ENCODE measurements around the gene OR1D5.
A peak's percentile ranks its signal among the peaks of the same experiment; 100 is the strongest.
"Not testable (repeated sequence)": the region's sequence is repeated elsewhere in the genome, so short reads cannot be mapped to it uniquely, and the experiment has no call there.

The OR1D5 gene, protein sequence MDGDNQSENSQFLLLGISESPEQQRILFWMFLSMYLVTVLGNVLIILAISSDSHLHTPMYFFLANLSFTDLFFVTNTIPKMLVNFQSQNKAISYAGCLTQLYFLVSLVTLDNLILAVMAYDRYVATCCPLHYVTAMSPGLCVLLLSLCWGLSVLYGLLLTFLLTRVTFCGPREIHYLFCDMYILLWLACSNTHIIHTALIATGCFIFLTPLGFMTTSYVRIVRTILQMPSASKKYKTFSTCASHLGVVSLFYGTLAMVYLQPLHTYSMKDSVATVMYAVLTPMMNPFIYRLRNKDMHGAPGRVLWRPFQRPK

DNA sequence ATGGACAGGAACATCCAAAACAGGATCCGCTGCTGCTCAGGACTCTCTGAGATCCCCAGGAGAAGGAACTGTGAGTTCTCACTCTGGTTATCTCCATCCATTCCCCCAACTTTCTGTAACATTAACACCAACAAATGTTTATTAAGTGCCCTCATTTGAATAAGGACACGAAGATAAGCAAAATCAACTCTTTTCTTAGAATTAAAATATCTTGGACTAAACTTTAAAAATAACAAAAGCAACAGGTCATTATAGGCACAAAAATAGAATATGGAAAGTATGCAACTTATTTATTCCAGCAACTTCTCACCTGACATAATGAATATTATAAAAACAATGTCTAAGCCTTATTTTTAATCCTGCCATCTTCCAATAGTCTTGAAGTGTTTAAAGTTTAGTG is at the start of gene OR1D5:
Gene OR1D5 (minus strand): TSS at position 101 of the 400 bp plus-strand sequence. CDS start 0 bp downstream, at position 101.
- not testable (repeated sequence) for DNase-seq (ENCODE audit: low read depth in 2 of 2)

DNA sequence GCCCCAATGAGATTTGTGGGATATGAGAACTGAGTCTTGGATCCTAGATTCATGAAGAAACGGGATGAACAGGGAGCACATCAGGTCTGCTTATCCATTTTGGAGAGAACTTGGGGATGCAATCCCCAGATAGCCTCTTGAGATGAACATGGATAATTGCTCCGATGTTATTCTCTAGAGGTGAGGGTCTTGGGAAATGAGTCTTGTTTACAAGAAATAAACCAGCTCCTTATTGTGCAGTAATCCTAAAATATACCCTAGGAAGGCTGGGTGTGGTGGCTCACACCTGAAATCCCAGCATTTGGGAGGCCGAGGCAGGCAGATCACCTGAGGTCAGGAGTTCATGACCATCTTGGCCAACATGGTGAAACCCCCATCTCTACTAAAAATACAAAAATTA is 40.9 kb upstream of the OR1D5 start, which contains the start of gene OR1D2:
Gene OR1D2 (minus strand): TSS at position 101 of the 400 bp plus-strand sequence. CDS start 11,426 bp downstream, outside the sequence.
- no peak for DNase-seq (ENCODE audit: low read depth in 2 of 2)

DNA sequence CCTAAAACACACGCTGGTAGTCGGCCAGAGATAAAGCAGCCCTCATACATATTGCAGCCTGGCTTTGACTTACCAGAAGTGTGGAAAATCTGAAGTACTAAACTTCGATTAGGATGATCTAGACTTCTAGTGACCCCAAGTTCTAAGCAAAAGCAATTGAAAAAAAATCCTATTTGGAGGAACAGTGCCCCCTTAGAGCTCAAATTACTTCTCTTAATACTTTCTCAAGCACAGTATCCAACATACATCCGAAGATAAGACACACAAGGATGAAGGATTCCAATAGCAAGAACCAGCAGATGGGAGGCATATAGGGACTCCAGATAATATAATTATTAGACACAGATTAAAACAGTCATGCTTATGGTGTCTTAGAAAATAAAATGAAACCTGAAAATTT is 10.4 kb upstream of the OR1D5 start:
- not testable (repeated sequence) for DNase-seq (ENCODE audit: low read depth in 2 of 2)

DNA sequence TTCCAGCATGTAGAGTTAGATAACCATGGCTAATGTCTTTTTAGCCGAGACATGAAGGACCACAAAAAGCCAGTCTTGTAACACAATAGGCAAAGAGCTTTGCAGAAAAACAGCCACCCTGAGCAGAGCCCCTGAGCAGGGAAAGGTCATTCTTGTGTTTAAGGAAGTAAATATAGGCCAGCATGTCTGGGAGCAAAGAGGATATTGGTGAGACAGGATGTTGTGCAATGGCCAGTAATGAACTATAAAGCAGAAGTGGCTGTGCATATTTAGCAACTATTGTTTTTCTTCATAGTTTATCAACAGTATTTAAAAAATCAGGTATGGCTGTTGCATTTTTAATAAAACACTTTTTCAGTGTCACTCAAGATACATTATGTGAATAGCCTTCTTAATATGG is 1.8 kb upstream of the OR1D5 start:
- not testable (repeated sequence) for DNase-seq (ENCODE audit: low read depth in 2 of 2)

DNA sequence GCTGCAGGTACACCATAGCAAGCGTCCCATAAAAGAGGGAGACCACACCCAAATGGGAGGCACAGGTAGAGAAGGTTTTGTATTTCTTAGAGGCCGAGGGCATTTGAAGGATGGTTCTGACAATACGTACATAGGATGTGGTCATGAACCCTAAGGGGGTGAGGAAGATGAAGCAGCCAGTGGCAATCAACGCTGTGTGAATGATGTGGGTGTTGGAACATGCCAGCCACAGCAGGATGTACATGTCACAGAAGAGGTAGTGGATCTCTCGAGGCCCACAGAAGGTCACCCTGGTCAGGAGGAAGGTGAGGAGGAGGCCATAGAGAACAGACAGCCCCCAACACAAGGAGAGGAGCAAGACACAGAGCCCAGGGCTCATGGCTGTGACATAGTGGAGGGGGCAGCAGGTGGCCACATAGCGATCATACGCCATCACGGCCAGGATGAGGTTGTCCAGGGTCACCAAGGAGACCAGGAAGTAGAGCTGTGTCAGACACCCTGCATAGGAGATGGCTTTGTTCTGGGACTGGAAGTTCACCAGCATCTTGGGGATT is 506 bp downstream of the OR1D5 start:
- not testable (repeated sequence) for DNase-seq (ENCODE audit: low read depth in 2 of 2)

DNA sequence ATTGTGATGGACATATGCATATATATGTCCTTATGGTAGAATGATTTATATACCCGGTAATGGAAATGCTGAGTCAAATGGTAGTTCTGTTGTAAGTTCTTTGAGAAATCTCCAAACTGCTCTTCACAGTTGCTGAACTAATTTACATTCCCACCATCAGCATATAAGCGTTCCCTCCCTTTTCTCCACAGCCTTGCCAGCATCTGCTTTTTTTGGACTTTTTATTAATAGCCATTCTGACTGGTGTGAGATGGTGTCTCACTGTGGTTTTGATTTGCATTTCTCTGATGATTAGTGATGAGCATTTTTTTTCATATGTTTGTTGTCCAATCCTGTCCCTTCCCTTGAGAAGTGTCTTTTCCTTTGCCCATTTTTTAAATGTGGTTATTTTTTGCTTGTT is 8.5 kb downstream of the OR1D5 start:
- not testable (repeated sequence) for DNase-seq (ENCODE audit: low read depth in 2 of 2)

DNA sequence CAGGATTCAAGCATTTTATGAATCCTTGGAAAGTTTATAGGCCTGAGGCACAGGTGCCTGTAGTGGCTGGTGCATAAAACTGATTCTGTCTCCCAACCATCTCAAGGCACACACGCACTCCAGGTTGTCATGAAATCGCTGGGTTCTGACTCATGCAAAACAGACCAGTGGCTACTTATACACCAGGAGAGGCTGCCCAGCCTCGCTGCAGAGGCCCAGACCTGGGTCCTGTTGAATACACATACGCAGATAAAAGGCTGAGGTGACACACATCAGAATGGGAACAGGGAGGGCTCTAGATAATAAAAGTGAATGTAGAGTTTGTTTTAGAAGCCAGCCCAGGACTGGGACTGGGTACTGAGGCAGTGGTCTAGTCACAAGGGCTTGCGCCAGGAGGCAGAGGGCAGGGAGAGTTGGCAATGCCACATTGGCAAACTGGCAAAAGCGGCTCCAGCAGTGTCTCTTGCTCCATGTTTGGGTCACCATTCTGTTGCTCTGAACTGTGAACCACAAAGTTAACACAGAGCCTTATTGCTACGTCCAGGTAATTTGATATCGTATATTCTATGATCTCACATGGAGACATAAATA is 13.6 kb downstream of the OR1D5 start:
- no peak for DNase-seq (ENCODE audit: low read depth in 2 of 2)

DNA sequence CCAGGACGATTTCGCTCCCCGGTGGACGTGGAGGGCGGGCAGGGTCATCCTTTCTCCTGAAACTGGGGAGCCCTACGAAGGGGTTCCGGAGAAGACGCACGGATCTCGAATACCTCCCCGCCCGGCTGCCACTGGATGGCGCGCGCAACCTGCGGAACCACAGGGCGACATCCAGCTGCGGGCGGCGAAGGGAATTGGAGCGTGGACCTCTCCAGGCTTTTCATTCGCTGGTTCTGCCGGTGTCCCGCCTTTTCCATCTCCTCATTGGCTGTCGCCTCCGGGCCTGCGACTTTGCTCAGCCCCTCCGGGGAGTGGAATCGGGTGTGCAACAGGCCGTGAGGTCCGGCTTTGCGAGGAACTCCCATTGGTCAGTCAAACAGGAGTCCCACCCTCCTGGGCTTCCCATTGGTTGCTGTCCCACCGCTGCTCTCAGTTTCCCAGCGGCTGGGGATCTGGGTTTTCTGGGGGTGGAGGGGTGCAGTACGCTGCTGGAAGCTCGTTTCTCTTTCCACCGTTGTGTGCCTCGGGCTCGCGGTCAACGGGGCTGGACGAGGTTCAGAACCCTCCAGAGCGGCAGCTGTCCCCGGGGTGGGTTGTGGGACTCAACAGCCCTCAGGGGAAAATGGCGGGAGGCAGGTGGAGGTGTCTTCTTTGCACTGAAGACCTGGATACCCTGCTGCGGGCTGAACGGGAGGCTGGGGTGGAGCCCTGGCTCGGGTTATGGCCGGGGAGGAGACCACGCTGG is 14.5 kb downstream of the OR1D5 start:
- peak; percentile 92 to 94 for DNase-seq (ENCODE audit: low read depth in 2 of 2)

DNA sequence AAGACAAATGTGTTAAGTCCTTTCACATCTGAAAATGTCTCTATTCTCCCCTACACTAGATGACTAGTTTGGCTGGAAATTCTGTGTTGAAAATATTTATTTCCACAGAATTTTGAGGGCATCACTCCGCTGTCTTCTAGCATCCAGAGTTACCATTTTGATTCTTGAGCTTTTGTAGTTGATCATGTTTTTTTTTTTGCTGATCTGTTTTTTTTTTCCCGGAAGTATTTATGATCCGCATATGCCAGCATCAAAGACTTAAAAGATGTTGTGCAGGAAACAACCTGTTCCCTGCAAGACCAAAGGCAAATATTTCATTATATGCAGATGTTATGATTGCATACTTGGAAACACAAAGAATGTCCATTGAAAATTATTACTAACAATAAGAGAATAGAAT is 16.7 kb downstream of the OR1D5 start:
- no peak for DNase-seq (ENCODE audit: low read depth in 2 of 2)

DNA sequence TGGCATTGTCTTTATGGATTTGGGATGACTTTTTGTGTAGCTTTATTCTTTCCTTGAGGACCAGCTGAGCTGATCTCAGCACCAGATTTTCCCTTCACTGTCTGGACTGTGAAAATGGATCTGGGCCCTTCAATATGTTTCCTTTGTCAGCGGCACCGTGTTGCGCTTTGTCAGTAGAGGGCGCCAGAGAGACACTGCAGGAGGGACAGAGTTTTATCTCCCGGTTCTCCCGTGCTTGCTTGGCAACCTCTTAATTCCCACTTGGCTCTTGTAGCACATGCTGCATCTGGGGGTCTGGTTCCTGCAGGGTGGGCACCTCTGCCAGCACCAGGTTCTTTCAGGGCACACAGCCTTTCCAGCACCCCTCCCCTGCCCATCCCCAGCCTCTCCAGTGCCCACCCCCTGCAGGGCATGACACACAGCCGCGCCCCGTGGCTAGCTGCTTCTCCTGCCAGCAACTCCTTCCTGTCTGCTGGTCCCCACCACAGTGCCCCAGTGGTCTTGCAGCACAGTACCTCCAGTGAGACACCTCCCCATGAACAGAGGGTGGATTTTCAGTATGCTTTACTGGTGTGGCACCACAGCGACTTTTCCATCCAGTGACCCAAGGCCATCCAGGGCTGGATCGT is 19.6 kb downstream of the OR1D5 start:
- no peak for DNase-seq (ENCODE audit: low read depth in 2 of 2)

DNA sequence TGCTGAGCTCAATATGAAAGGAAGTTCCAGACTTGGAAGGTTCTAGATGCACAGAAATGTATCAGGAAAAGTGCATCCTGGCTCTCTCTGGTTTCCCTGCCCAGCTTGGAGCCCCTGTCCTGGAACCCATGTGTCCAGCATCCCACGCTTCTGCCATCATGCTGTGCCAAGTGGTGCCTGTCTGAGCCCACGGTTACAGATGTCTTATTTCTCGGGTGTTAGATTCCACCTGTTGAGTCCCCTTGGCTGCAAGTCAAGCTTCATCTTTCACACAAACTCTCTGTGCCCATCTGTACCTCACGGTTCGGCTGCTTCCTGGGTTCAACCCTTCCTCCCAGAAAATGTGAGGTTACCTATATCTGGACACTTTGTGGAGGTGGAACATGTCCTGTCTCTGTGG is 22.5 kb downstream of the OR1D5 start:
- no peak for DNase-seq (ENCODE audit: low read depth in 2 of 2)

DNA sequence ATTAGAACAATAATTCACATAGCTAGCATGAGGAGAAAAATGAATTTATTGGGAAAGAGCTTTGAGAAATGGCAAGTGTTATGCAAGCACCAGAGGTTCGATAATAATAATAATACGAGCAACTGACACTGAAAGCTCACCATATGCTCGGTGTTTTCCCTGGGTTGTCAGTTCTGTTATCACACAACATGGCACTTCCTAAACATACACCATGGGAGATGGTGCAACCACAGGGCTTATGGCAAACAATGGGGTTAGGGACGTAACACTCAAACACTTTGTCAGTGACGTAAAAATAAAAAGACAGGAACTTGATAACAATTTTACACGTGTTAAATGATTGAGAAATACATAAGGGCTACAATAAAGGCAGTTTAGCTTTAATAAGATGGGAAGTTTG is 23.7 kb downstream of the OR1D5 start:
- DNase-seq (ENCODE audit: low read depth in 2 of 2) = no peak

DNA sequence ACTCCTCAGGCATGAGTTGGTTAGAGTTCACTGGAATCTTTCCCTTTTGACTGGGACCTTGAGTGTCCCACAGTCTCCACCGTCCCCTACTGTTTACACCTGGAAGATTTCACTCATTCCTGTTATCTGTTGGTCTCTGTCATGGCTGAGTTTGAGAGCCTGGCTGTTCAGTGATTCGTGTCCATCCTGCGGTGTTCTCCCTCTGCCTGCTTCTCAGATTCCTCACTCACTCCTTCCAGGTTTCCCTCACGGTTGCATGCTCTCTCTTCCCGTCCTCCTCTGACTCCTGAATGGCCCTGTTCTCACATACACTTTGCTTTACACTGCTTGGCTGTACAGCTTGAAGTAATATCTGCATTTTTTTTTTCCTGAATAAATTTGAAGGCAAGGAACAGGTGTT is 24.5 kb downstream of the OR1D5 start:
- DNase-seq (ENCODE audit: low read depth in 2 of 2) = no peak

DNA sequence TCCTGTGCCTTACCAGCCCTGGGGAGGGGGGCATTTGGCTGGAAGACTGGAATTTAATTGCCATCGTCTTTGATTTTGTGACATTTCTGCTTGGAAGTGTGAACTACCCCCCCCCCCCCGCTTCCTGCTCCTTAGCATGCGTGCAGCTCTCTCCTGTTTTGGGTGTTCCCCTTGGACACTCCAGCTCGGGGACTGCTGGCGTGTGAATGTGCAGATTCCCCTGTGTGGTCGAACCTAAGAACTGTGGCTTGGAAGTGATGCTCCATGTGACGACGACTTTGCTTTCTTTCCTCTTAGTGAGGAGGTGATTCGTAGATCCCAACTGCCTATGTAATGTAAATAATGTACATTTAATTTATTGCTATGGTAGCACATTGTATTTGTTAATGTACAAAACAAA is 26.1 kb downstream of the OR1D5 start:
- no peak for DNase-seq (ENCODE audit: low read depth in 2 of 2)

DNA sequence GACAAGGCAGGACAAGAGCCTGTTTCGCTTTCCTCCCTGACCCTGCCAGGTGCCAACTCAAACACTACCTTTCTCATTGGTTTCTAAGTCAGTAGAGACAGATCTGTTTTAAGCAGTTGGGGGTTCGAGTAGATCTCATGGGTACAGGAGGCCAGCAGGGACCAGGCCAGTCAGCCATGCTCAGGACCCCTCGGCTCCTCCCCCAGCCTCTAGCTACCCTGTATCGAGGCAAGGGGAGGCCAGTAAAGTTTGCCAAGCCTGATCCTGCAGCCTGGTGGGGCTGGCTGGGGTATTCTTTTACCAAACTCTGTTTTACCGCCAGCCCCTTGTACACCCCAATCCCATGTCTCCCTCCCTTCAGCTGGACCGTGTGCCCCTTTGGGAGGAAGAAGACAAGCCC is 26.6 kb downstream of the OR1D5 start:
- no peak for DNase-seq (ENCODE audit: low read depth in 2 of 2)

DNA sequence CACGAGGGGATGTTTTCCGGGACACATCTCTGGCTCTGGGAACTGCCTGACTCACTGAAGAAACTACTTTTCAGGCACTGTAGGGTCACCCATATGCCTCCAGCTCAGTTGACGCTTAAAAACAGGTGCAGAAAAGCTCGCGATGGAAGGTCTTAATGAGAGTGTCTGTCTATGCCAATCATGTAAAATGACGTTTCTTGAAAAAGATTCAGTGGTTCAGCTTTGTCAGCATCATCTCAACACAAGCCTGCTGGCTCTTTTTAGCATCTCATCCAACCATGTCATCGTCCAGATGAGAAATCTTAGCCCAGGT is 27.5 kb downstream of the OR1D5 start:
- no peak for DNase-seq (ENCODE audit: low read depth in 2 of 2)

DNA sequence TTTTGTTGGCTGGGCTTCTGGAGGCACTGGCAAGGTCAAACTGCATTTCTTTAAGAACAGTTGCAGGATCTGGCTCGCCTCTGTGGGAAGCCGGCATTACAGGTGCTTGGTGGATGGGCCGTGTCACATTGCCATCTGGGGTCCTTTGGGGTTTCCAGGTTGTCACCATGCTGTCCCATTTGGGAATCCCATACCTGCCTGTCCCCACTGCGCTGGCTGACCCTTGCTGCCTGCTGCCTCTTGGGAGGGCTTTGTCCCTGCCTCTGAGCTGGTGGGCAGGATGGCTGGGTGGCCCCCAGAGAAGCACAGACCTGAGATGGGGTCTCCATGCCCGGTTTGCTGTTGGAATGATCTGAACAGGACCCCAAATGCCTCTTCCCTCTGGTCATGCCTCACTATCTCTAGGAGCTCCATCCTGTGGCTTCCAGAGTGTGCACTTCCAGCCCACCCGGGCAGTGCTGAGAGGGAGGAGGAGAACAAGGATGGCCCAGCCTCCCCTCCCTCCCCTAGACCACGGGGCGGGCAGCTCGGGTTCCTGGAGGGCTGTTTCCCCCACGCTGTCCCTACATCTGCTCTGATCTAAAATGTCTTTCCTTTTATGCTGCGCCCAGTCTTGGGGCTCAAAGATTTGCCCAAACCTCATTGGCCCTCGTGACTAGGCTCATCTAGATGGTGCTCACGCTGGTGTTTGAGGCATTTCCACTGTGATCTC is 28.0 kb downstream of the OR1D5 start:
- DNase-seq (ENCODE audit: low read depth in 2 of 2) = no peak

DNA sequence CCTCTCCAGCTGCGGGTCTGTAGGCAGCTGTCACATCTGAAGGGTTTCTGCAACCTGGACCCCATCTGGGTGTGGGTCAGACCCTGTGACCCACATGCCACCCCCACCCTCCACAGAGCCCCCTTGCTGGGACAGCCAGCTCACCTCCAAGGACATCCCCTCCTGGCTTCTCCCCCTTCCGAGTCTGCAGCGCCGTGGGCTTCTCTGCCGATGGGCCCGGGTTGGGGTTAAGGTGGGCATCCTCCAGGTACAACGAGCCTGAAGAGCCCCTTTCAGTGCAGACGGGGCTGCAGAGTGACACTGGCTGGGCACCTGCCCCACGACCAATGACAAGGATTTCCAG is 28.9 kb downstream of the OR1D5 start:
- DNase-seq (ENCODE audit: low read depth in 2 of 2) = no peak

DNA sequence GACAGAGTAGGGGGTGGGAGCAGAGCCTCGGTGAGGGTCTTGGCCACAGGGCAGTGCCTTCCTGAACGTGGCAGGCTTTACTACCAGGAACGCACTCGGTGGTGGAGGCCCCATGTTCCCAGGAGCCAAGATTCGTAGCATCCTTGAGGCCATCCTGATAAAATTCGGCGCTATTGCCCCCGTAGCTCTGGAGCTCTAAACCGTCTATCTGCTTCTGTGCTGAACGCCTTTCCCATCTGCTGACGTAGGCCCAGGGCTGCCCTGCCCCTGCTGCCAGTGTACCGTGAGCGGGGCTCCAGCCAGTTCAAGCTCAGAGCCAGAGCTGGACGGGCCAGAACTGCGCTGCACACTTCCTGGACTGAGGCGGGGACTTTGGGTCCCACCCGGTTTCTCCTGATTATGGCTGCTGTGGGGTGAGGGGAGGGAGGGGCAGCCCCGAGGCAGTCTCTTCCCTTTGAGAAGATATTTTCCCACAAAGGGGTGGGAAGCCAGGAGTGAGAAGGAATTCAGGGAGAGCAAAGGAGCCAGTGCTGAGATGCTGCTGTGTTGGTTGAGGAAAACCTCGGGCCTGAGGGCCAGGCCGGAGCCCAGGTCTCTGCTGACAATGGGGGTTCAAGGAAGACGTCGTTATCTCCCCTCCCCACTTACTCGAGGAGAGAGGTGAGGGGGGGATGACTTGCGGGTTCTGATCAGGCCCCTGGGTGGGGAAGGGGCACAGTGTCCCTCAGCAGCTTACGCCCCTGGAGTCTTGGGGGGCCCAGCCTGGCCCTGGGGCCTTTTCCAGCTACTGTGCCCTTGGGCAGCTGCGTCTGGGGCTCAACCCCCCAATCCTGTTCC is 29.4 kb downstream of the OR1D5 start:
- no peak for DNase-seq (ENCODE audit: low read depth in 2 of 2)

DNA sequence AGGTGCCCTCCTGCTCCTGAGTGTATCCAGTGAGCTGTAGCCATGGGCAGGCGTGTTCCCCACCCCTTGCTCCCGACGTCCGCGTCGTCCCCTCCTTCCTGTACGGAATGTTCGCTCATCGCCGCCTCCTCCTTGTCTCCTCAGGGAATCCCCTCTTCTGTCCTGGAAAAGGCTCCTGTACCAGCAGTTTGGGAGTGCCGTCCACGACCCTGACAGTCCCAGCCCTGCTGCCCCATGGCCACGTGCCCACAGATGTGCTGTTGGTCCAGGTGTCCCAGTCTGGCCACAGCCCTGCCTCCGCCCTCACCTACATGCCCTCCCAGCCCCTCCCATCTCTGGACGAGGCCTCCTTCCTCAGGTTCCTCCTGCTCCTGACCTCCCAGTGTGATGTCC is 30.2 kb downstream of the OR1D5 start:
- DNase-seq (ENCODE audit: low read depth in 2 of 2) = no peak

Data from fibroblast of skin of left quadriceps (primary cell).